Spleen (tissue), 11 donors: Measurements from ENCODE around the gene SLC25A29. TPM values are rescaled to one million over a fixed set of nuclear protein-coding genes. Genes with fewer than 3 reads are reported as not detected.

ENCODE experiments used
- DNase-seq: peaks from one replicate; pipeline ENCODE4 v3.0.0-alpha.2; 2020
- H3K27ac ChIP-seq, 8 donors: fragments of 200-600 bp; sonication (generic) in 7 of 8; 1 replicate in 4 of 8; 2 replicates in 4 of 8; pipeline versions ENCODE4 v1.5.0 to v1.8.0; 2016 to 2021; ENCODE audit warnings: inconsistent platforms in 4 of 8, mild to moderate bottlenecking in 4 of 8, moderate library complexity in 1 of 8
- H3K27me3 ChIP-seq, 7 donors: fragments of 200-600 bp; sonication (generic) in 6 of 7; replicated peaks in 1 of 7; 1 replicate in 4 of 7; 2 replicates in 3 of 7; pipeline versions ENCODE4 v1.5.0 to v1.8.0; 2016 to 2021; ENCODE audit warnings: inconsistent platforms in 3 of 7, mild to moderate bottlenecking in 1 of 7
- H3K36me3 ChIP-seq, 6 donors: fragments of 200-600 bp; sonication (generic) in 5 of 6; 1 replicate in 4 of 6; 2 replicates in 2 of 6; pipeline versions ENCODE4 v1.5.0 to v1.8.0; 2016 to 2021; ENCODE audit warnings: inconsistent platforms in 2 of 6
- H3K4me1 ChIP-seq, 6 donors: fragments of 200-600 bp; sonication (generic) in 5 of 6; 1 replicate in 3 of 6; 2 replicates in 3 of 6; pipeline versions ENCODE4 v1.5.0 to v1.8.0; 2016 to 2021; ENCODE audit warnings: inconsistent platforms in 3 of 6
- H3K4me3 ChIP-seq, 8 donors: fragments of 200-600 bp; sonication (generic) in 7 of 8; 1 replicate in 4 of 8; 2 replicates in 4 of 8; pipeline versions ENCODE4 v1.5.0 to v1.8.0; 2016 to 2021; ENCODE audit warnings: inconsistent platforms in 4 of 8, mild to moderate bottlenecking in 4 of 8, moderate library complexity in 2 of 8
- H3K9me3 ChIP-seq, 8 donors: fragments of 200-600 bp; sonication (generic) in 7 of 8; 1 replicate in 4 of 8; 2 replicates in 4 of 8; pipeline versions ENCODE4 v1.5.0 to v1.8.0; 2016 to 2021; ENCODE audit warnings: inconsistent platforms in 4 of 8
- CTCF ChIP-seq, 11 experiments: fragments of 200-600 bp in 7 of 11; fragments of 450-650 bp in 4 of 11; sonication (generic) in 4 of 11; IDR thresholded peaks in 8 of 11; conservative IDR thresholded peaks in 3 of 11; 1 replicate in 7 of 11; 2 replicates in 4 of 11; pipeline versions ENCODE4 v1.4.0 to v1.8.0; 2016 to 2021; ENCODE audit warnings: antibody characterized with exemption in 11 of 11, inconsistent platforms in 4 of 11, mild to moderate bottlenecking in 1 of 11
- POLR2A ChIP-seq, 3 donors: fragments of 450-650 bp; IDR thresholded peaks; one replicate each; pipeline ENCODE4 v1.5.1; 2017; ENCODE audit warnings: antibody characterized with exemption in 3 of 3, mild to moderate bottlenecking in 1 of 3
- POLR2AphosphoS5 ChIP-seq, 3 donors: sonication (generic); formaldehyde crosslinking; IDR thresholded peaks; one replicate each; pipeline ENCODE4 v1.5.1; 2017; ENCODE audit warnings: antibody characterized with exemption in 3 of 3
- WGBS, 5 donors: extraction: QIAGEN DNeasy Blood & Tissue Kit in 3 of 5; methylation state at CpG; one replicate each; pipeline versions ENCODE4 v1.1.5 to v1.1.7; 2013 to 2018; 5-methylcytosine and 5-hydroxymethylcytosine counted together
- intact Hi-C: fragments of 100-400 bp; cut with DNase I; formaldehyde crosslinking; loops from one replicate; pipeline ENCODE4 v1.15.0; 2023; ENCODE audit warnings: low total_unique reads
- polyA plus RNA-seq, 3 donors: library from polyadenylated mRNA; stranded (reverse); fragments of 200-250 nt; gene quantifications; one replicate each; pipeline ENCODE4 v1.2.1, GENCODE V29; 2013
- total RNA-seq, 7 donors: library from RNA; depleted of rRNA in 3 of 7; stranded (reverse); fragments of >200 nt in 3 of 7; fragmentation: NEBNext Ultra II Directional in 4 of 7; extraction: Animal tissue kit (Norgen Biotek cat#: 25700) in 4 of 7; gene quantifications; one replicate each; pipeline versions ENCODE4 v1.1.0 to v1.2.1, GENCODE V29; 2016 to 2021
- donor health status: healthy with polysubstance abuse.
- donor health status: DM: no; HTN: no; CAD: no; lungs with moderate emphysema.
- donor health status: DM: no; HTN: no; CAD: no.
- donor health status: Bipolar disorder and iron deficiency.
- donor health status: healthy.
- donor health status: DM: no; HTN: no; CAD: no.
- donor health status: DM: yes; HTN: yes; CAD: no.

SLC25A29 gene
- total and polyA plus RNA-seq, 10 donors = 19.6 to 52.9 (median 32.5) TPM

- H3K27me3 ChIP-seq = no peaks in the 10 kb centered on the region
- peaks cover 10 to 39% (median 27%) of the 10 kb centered on the region in 6 donors for H3K4me1 ChIP-seq
- H3K9me3 ChIP-seq = no peaks in the 10 kb centered on the region
- H3K27ac ChIP-seq = peak overlapping the region in 5 of 8 donors; percentile 70 to 85 (median 80)
- peaks cover 0 to 100% (median 60%) of the 10 kb centered on the region in 6 donors for H3K36me3 ChIP-seq
- WGBS, 5 donors = 73 to 87% (median 79%) methylated on average over 6 of the region's 6 CpGs
- no peak overlapping the region for H3K4me3 ChIP-seq
- peak; percentile 21 for DNase-seq
- no peak for TF ChIP-seq CTCF (IDR thresholded peaks at IDR 0.05 in 8 of 11, conservative IDR thresholded peaks at IDR 0.05 in 3 of 11)
- no peak for TF ChIP-seq POLR2AphosphoS5 (IDR thresholded peaks at IDR 0.05)
- no peak for TF ChIP-seq POLR2A (IDR thresholded peaks at IDR 0.05)
- intact Hi-C loops = no loop called here
Measured at GRCh38 chr14:100339766-100340422, 33.6 kb upstream of the SLC25A29 start.

DNA sequence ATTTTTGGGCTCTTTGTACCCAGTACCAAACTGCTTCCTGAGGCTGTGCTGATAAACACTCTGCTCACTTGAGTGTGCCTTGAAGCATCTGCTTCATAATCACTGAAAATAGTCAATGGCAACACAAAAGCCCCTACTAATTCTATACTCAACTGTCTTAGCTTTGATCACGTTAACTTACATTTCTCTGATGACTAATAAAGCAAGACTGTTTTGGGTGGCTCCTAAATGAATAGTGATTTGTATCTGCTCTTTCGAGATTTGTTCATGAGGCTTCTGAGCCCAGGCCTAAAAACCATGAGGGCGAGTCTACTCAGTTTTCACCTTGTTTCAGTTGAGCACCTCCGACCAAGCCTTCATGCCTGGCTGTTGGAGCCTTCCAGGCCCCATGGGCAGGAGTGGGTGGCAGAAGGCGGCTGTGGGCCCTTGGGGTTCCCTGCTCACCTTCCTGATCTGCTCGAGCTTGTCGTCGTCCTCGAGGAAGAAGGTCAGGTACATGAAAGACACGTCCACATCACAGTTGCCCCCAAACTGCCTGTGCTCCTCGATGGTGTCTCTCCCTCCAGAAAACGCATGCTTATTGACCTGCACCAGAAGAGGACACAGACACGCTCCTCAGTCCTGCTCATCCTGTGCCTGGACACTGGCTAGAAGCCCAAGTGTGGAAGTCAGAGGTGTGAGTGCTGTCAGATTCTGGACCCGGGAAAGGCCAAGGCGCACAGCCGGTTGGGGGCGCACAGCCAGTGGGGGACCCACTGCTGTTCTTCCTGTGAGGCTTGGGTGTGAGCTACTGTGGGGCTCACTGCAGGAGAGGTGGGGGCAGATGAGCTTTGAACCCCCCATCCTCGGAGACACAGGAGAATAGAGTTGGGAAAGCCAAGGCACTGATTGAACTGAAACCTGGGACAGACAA is 30.6 kb upstream of the SLC25A29 start:
- no peak for TF ChIP-seq CTCF (IDR thresholded peaks at IDR 0.05 in 8 of 11, conservative IDR thresholded peaks at IDR 0.05 in 3 of 11)
- TF ChIP-seq POLR2A (IDR thresholded peaks at IDR 0.05) = no peak
- no peak for TF ChIP-seq POLR2AphosphoS5 (IDR thresholded peaks at IDR 0.05)
- Histone ChIP-seq H3K27ac (no peak overlapping the region), H3K36me3 (peaks cover 0 to 100% (median 67%) of the 10 kb centered on the region in 6 donors), H3K4me3 (no peak overlapping the region), H3K9me3 (no peaks in the 10 kb centered on the region), H3K27me3 (no peaks in the 10 kb centered on the region), H3K4me1 (peaks cover 7 to 23% (median 18%) of the 10 kb centered on the region in 6 donors)
- WGBS, 5 donors = 80 to 90% (median 85%) methylated on average over 17 to 18 of the region's 18 CpGs
- intact Hi-C loops = no loop called here
- peak; percentile 44 for DNase-seq

GRCh38 chr14:100334904-100335303 is 28.7 kb upstream of the SLC25A29 start:
- peak; percentile 48 for DNase-seq
- H3K4me3 ChIP-seq = no peak overlapping the region
- TF ChIP-seq POLR2A (IDR thresholded peaks at IDR 0.05) (no peak), CTCF (IDR thresholded peaks at IDR 0.05 in 8 of 11, conservative IDR thresholded peaks at IDR 0.05 in 3 of 11) (no peak), POLR2AphosphoS5 (IDR thresholded peaks at IDR 0.05) (peak in 1 of 3 donors; percentile 38)
- H3K27me3 ChIP-seq = no peaks in the 10 kb centered on the region
- peaks cover 0 to 81% (median 57%) of the 10 kb centered on the region in 6 donors for H3K36me3 ChIP-seq
- H3K27ac ChIP-seq = no peak overlapping the region
- intact Hi-C loops = no loop called here
- H3K9me3 ChIP-seq = no peaks in the 10 kb centered on the region
- H3K4me1 ChIP-seq = peaks cover 0 to 3% (median under 1%) of the 10 kb centered on the region in 6 donors
- WGBS, 5 donors = 88 to 93% (median 92%) methylated on average over 9 to 12 of the region's 12 CpGs

- Histone ChIP-seq H3K9me3 (no peaks in the 10 kb centered on the region), H3K27ac (no peak overlapping the region), H3K27me3 (no peaks in the 10 kb centered on the region), H3K4me1 (no peaks in the 10 kb centered on the region), H3K36me3 (peaks cover 0 to 70% (median 52%) of the 10 kb centered on the region in 6 donors), H3K4me3 (no peak overlapping the region)
- intact Hi-C loops = no loop called here
- peak; percentile 43 for DNase-seq
- TF ChIP-seq POLR2A (IDR thresholded peaks at IDR 0.05) = no peak
- TF ChIP-seq CTCF (IDR thresholded peaks at IDR 0.05 in 8 of 11, conservative IDR thresholded peaks at IDR 0.05 in 3 of 11) = no peak
- no peak for TF ChIP-seq POLR2AphosphoS5 (IDR thresholded peaks at IDR 0.05)
- 85 to 97% (median 89%) methylated on average over 6 to 7 of the region's 7 CpGs for WGBS, 5 donors
Measured at GRCh38 chr14:100333827-100334226, 27.6 kb upstream of the SLC25A29 start.
